Memory B cell (primary cell): ENCODE data around the gene CNTN4.
"Not testable (repeated sequence)": the region's sequence is repeated elsewhere in the genome, so short reads cannot be mapped to it uniquely, and the experiment has no call there.

Source experiments
- ATAC-seq: fragments of 150-1000 bp; cut with Tn5 transposase; 2 replicates; pipeline ENCODE4 v1.10.0; 2021; ENCODE audit warnings: low read depth, mild to moderate bottlenecking, moderate library complexity
- DNase-seq, 2 donors: peaks; one replicate each; pipeline ENCODE4 v3.0.0; 2022; ENCODE audit warnings: low spot score in 2 of 2
- H3K27ac Mint-ChIP-seq: one replicate; pipeline ENCODE4 v1.8.0; 2022; ENCODE audit warnings: mild to moderate bottlenecking, moderate library complexity, mixed read lengths
- H3K27me3 Mint-ChIP-seq: one replicate; pipeline ENCODE4 v1.8.0; 2022; ENCODE audit warnings: mixed read lengths
- H3K36me3 Mint-ChIP-seq: one replicate; pipeline ENCODE4 v1.8.0; 2022; ENCODE audit warnings: mild to moderate bottlenecking, mixed read lengths
- H3K4me1 Mint-ChIP-seq: one replicate; pipeline ENCODE4 v1.8.0; 2022; ENCODE audit warnings: mixed read lengths
- H3K4me3 Mint-ChIP-seq: one replicate; pipeline ENCODE4 v1.8.0; 2022; ENCODE audit warnings: mild to moderate bottlenecking, moderate library complexity, mixed read lengths
- H3K9me3 Mint-ChIP-seq: one replicate; pipeline ENCODE4 v1.8.0; 2022; ENCODE audit warnings: mixed read lengths

The CNTN4 gene

DNA sequence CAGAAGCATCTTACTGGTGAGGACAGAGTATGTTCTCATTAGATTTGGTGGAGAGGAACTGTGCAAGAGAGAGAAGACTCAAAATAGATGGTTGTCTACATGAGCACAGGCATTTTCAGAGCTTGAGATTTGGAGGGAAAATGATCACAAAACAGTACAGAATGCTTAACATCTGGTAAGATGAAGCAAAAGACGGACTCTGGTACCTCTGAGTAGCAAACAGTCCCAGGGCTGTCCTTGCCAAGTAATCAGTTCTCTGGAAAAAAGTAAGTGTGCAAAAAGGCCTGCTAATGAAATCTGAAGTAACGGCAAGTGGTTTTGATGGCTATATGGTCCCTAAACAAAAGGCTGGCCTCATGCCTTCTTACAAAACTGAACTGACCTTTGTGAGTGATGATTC lies 414.2 kb downstream of the CNTN4 start:
- Mint-ChIP-seq H3K36me3 (no peaks in the 10 kb centered on the region), H3K4me1 (peaks cover 3% of the 10 kb centered on the region), H3K4me3 (no peak overlapping the region), H3K27me3 (peaks cover 2% of the 10 kb centered on the region), H3K27ac (no peak overlapping the region), H3K9me3 (peaks cover 3% of the 10 kb centered on the region)
- DNase-seq (no peak), ATAC-seq (no peak)

DNA sequence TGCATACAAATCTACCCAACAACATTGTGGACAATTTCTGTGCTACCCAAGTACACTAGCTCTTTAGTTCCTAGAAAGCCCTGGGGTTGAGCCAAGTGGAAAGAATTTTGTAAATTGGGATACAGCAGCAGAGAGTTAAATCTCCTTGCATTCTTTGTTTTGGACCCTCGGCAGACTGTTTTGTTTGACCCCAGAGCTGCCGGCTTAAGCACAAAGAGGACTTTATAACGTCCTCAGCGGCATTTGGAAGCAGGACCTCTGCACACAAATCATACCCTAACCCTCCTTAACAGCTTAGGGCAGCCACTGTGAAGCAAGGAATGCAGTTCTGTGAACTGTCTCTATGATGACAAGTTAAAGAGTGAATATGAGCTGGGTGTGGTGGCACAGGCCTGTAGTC lies 415.3 kb downstream of the CNTN4 start:
- H3K9me3 Mint-ChIP-seq, result peaks cover 3% of the 10 kb centered on the region
- no peak overlapping the region for H3K4me3 Mint-ChIP-seq
- H3K27me3 Mint-ChIP-seq, result peaks cover 2% of the 10 kb centered on the region
- peaks cover 3% of the 10 kb centered on the region for H3K4me1 Mint-ChIP-seq
- no peak overlapping the region for H3K27ac Mint-ChIP-seq
- no peaks in the 10 kb centered on the region for H3K36me3 Mint-ChIP-seq
- DNase-seq (no peak), ATAC-seq (no peak)

DNA sequence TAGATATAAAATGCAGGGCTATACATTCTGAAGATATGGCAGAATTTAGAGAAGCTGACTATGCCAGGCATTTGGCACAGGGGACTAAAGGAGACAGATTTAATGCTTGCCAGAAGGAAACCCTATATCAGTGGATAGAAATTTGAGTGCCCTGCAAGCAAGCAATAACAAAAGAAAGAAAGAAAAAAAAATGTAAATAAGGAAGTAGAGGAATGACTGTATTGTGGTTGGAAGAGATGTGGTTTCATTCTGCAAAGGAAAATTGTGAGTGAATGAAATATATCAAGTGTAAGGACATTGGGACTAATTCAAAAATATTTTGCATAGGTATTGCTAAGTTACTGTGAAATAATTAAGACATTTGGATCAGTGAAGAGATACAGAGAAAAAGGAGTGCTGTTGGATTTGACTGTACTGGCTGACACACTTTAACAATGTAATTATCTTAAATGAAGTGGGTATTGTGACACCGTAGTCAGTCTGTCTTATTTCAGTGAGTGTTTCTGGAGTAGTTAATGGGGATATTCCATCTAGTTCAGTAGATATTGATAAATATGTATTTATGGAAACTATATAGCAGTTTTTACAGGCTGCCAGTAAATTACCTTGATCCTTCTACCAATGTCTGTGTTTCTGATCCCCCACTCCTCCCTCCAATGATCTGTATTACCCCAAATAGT lies 418.2 kb downstream of the CNTN4 start:
- Mint-ChIP-seq H3K27me3 (peaks cover 2% of the 10 kb centered on the region), H3K9me3 (peaks cover 3% of the 10 kb centered on the region), H3K27ac (no peak overlapping the region), H3K4me1 (peaks cover 3% of the 10 kb centered on the region), H3K36me3 (no peaks in the 10 kb centered on the region), H3K4me3 (no peak overlapping the region)
- DNase-seq (no peak), ATAC-seq (no peak)

DNA sequence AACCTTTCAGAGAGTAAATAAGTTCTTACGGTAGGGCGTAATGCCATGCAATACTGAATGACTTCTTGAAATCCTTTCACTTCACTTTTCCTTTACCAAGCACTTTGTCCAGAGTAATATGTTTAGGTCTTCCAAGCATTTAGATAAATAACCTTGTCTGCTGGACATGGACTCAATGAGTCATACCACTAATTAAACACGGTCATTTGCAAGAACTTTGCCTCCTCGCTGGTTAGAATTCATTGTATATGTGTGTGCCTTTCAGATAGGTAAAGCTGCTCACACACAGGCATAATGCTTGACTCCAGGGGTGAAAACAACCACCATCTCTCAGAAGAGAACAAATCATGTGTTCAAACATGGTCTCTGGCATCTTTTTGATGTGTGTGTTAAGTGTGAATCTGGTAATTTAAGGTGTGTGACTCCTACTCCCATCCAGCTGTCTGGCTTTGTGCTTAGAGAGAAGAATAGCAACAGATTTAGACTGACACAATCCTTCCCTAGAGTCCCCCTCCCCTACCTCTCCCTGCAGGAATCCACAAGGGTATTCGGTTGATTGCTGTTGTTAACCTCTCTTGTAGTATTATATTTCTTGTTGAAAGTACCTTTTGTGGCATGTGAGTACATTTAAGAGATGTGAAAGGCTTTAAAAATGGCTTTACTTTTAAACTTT lies 419.0 kb downstream of the CNTN4 start:
- Mint-ChIP-seq H3K9me3 (peaks cover 3% of the 10 kb centered on the region), H3K4me3 (no peak overlapping the region), H3K27me3 (peaks cover 2% of the 10 kb centered on the region), H3K27ac (no peak overlapping the region), H3K36me3 (no peaks in the 10 kb centered on the region), H3K4me1 (peaks cover 3% of the 10 kb centered on the region)
- ATAC-seq, result no peak
- no peak for DNase-seq

DNA sequence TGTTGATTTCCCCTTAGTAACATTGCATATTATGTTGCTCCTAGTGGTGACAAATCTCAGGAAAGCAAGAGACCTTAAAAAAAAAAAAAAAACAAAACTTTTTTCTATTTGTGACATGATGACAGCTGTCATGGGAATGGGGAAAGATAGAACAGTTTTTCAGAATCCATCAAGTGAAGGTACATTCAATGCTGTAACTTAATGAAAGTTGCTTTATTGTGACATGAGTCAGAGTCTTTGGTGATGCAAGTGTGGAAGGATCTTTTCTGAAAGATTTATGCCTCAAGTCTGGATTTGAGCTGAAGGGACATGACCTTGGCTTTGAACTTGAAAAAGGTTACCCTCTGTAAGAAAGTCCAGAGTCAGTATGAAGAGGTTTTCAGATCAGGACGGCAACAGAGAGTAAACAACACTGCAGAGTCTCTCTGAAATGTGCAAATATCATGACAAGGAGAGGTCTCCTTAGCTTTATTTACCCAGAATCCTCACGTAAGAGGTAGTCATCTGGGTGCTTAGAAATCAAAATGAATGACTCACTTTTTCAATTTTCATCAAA lies 424.7 kb downstream of the CNTN4 start:
- Mint-ChIP-seq H3K36me3 (no peaks in the 10 kb centered on the region), H3K27ac (no peak overlapping the region), H3K9me3 (peaks cover 2% of the 10 kb centered on the region), H3K27me3 (no peaks in the 10 kb centered on the region), H3K4me1 (no peaks in the 10 kb centered on the region), H3K4me3 (no peak overlapping the region)
- DNase-seq, result no peak
- ATAC-seq, result no peak

DNA sequence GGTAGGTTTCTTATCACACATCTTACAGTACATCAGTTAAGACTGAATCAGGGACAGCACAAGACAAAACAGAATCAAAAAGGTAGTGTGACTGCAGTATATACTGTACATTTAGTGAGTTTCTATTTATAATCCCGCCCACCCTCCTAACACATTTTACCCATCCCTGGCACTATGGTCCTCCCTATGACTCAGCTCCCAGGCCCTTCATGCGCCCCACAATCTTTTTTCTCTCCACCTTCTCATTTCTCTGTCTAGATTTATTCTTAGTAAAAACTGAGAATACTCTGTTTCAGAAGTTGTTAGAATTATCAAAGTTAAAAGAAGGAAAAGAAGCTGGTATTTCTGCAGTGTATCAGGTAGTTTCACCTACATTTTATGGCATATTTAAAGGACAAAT lies 427.3 kb downstream of the CNTN4 start:
- Mint-ChIP-seq H3K4me3 (no peak overlapping the region), H3K27ac (no peak overlapping the region), H3K27me3 (no peaks in the 10 kb centered on the region), H3K36me3 (no peaks in the 10 kb centered on the region), H3K4me1 (no peaks in the 10 kb centered on the region), H3K9me3 (peaks cover 2% of the 10 kb centered on the region)
- DNase-seq (no peak), ATAC-seq (no peak)

DNA sequence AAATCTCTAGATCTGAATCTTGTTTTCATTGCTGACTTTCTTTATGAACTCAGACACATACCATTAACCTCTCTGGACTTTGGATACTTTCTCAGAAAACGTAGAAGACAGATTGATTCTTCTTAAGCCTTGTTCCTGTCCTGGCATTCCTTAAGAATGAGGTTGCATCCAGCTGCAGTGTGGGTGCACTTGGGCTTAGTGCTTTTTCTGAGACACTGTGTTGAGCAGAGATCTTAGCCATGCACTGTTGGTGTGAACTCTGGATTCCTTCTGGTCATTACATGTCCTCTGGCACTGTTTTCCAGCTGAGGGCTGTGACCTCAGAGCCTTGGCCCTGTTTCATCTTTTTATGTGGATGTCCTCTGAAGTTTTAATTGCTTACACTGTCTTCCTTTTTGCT lies 428.3 kb downstream of the CNTN4 start:
- no peaks in the 10 kb centered on the region for H3K27me3 Mint-ChIP-seq
- ATAC-seq, result no peak
- no peaks in the 10 kb centered on the region for H3K4me1 Mint-ChIP-seq
- DNase-seq, result no peak
- no peak overlapping the region for H3K4me3 Mint-ChIP-seq
- no peaks in the 10 kb centered on the region for H3K36me3 Mint-ChIP-seq
- H3K27ac Mint-ChIP-seq, result no peak overlapping the region
- peaks cover 4% of the 10 kb centered on the region for H3K9me3 Mint-ChIP-seq

DNA sequence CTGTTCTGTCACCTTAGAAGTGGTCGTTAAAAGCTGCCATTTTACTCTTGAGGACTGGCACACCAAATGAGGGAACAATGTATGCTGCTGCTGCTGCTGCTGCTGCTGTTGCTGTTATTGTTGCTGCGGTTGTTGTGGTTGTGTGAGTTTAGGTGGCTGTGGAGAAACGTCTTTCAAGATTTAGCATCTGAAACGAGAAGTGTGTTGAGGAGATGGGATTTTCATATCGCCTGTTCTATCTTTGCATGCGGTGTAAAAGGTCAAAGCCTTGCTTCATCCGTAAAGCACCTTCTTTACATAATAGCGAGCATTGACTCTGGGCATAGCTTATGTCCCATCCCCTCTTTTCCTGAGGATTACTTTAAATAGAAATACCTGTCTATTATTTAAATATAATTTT lies 428.7 kb downstream of the CNTN4 start:
- ATAC-seq, H3K4me1 Mint-ChIP-seq, H3K4me3 Mint-ChIP-seq, H3K27me3 Mint-ChIP-seq, H3K27ac Mint-ChIP-seq, DNase-seq, H3K9me3 Mint-ChIP-seq, H3K36me3 Mint-ChIP-seq: not testable (repeated sequence)

DNA sequence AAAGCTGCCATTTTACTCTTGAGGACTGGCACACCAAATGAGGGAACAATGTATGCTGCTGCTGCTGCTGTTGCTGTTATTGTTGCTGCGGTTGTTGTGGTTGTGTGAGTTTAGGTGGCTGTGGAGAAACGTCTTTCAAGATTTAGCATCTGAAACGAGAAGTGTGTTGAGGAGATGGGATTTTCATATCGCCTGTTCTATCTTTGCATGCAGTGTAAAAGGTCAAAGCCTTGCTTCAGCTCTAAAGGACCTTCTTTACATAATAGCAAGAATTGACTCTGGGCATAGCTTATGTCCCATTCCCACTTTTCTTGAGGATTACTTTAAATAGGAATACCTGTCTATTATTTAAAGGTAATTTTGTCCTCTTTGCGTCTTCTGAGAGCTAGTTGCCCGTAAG lies 436.1 kb downstream of the CNTN4 start:
- ATAC-seq, H3K4me1 Mint-ChIP-seq, H3K4me3 Mint-ChIP-seq, DNase-seq, H3K27ac Mint-ChIP-seq, H3K36me3 Mint-ChIP-seq, H3K27me3 Mint-ChIP-seq, H3K9me3 Mint-ChIP-seq: not testable (repeated sequence)

DNA sequence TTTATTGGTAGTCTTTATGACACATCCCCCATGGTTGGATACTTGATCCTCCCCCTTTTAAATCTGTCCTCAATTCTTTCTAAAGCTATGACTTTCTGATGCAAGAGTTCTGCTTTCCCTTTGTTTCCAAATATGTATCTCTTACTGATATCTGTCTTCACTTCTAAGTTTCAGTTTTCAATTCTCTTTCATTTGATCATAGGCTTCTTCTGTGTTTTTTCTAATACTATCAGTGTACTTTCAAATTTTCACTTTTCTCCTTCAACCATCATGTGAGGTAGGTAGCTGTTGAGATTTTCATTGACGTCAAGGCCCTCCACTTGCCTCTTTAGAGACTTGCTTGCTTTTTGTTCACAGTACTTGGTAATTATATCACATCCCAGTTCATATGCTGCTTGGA lies 436.5 kb downstream of the CNTN4 start:
- H3K36me3 Mint-ChIP-seq, result no peaks in the 10 kb centered on the region
- H3K9me3 Mint-ChIP-seq, result peaks cover 2% of the 10 kb centered on the region
- no peak for DNase-seq
- H3K4me3 Mint-ChIP-seq, result no peak overlapping the region
- H3K27ac Mint-ChIP-seq, result no peak overlapping the region
- no peaks in the 10 kb centered on the region for H3K4me1 Mint-ChIP-seq
- H3K27me3 Mint-ChIP-seq, result no peaks in the 10 kb centered on the region
- ATAC-seq, result no peak

DNA sequence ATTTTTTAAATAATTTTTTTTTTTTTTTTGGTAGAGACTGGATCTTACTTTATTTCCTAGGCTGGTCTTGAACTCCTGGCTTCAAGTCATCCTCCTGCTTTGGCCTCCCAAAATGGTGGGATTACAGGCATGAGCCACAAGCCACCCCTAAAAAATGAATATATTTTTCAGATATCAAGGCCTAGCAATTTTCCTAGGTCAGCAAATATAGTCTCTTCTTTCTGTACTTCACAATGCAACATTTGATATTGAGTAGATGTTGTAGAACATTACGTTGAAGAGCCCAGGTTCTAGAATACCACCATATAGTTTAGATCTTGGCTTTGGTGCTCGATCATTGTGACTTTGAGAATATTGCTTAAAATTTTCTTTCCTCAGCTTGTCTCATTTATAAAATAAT lies 437.9 kb downstream of the CNTN4 start:
- no peak overlapping the region for H3K4me3 Mint-ChIP-seq
- peaks cover under 1% of the 10 kb centered on the region for H3K9me3 Mint-ChIP-seq
- H3K27me3 Mint-ChIP-seq, result no peaks in the 10 kb centered on the region
- H3K4me1 Mint-ChIP-seq, result no peaks in the 10 kb centered on the region
- no peak overlapping the region for H3K27ac Mint-ChIP-seq
- ATAC-seq (no peak), DNase-seq (no peak)
- H3K36me3 Mint-ChIP-seq, result no peaks in the 10 kb centered on the region

DNA sequence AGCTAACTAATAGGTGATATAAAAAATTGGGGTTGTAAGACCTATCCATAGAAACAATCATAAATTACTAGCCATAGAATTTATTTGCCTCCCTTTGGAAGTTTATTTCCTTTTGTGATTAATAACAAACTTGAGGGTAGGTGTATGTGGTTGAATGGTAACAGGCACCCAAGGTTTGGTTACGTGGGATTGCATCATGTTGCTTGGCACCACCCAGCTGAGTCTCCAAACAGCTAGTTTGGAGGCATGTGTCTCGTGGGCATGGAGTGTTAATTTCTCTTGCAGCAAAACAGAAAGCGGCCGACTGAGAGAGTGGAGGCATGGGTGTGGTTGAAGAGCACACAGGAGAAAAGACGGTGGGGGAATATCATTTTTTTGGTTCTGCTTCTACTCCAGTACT lies 441.4 kb downstream of the CNTN4 start:
- ATAC-seq, result no peak
- no peaks in the 10 kb centered on the region for H3K4me1 Mint-ChIP-seq

DNA sequence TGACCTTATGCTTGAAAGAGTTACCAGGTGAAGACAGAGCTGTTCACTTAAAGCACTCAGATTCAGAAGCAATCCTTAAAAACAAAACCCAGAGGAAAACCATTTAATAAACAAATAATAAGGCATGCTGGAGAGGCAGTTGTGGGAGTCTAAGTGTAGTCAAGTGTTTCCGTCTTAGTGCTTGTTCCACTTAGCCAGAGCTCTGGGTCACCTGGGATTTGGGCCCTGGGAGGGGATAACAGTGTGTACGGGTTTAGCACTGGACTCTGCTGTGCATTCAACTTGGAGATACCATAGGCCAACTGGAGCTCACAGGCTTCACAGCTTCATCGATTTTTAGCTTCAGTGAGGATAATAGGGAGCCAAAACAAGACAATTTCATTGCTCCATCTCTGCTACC lies 444.6 kb downstream of the CNTN4 start:
- Mint-ChIP-seq H3K4me3 (no peak overlapping the region), H3K4me1 (no peaks in the 10 kb centered on the region), H3K36me3 (no peaks in the 10 kb centered on the region), H3K27me3 (no peaks in the 10 kb centered on the region), H3K27ac (no peak overlapping the region), H3K9me3 (peaks cover 3% of the 10 kb centered on the region)
- DNase-seq (no peak), ATAC-seq (no peak)

More for the DNA sequence above, 441.4 kb downstream of the CNTN4 start:
- Mint-ChIP-seq H3K27ac (no peak overlapping the region), H3K4me3 (no peak overlapping the region), H3K27me3 (no peaks in the 10 kb centered on the region), H3K9me3 (peaks cover 2% of the 10 kb centered on the region), H3K36me3 (no peaks in the 10 kb centered on the region)
- DNase-seq, result no peak

DNA sequence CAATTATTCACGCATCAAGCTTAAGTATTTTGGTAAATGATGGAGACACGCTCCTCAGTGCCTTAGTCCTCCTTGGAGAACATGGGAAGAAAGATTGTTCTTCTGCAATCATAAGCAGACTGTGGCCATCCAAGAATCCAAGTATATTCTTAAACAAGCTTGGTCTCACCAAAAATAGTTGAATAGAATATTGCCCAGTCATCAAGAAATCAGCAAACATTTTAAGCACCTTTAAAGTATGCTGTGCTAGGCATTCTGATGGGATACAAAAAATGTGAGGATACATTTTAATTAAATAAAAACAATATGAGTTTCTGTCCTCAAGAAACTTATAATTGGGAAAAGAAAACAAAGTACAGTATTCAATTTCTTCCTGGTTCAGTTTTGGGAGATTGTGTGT lies 445.5 kb downstream of the CNTN4 start:
- Mint-ChIP-seq H3K4me3 (no peak overlapping the region), H3K27me3 (no peaks in the 10 kb centered on the region), H3K36me3 (no peaks in the 10 kb centered on the region), H3K27ac (no peak overlapping the region), H3K4me1 (no peaks in the 10 kb centered on the region), H3K9me3 (peaks cover 8% of the 10 kb centered on the region)
- no peak for DNase-seq
- no peak for ATAC-seq

DNA sequence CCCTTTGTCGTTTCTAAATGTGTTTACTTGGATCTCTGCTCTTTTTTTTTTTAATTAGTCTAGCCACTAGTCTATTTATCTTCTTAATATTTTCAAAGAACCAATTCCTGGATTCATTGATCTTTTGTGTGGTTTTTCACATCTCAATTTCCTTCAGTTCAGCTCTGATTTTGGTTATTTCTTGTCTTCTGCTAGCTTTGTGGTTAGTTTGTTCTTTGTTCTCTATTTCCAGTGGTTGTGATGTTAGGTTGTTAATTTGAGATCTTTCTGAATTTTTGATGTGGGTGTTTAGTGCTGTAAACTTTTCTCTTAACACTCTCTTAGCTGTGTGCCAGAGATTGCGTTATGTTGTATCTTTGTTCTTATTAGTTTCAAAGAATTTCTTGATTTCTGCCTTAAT lies 446.1 kb downstream of the CNTN4 start:
- Mint-ChIP-seq H3K9me3 (peaks cover 8% of the 10 kb centered on the region), H3K27me3 (no peaks in the 10 kb centered on the region), H3K36me3 (no peaks in the 10 kb centered on the region), H3K27ac (no peak overlapping the region), H3K4me3 (no peak overlapping the region), H3K4me1 (no peaks in the 10 kb centered on the region)
- ATAC-seq, result no peak
- DNase-seq, result no peak
